C4-2B (cell line): ENCODE measurements around the gene WNT7B.

Experiments used
- H3K27ac ChIP-seq: fragments of 450-650 bp; 2 replicates; pipeline ENCODE4 v1.5.1; 2017
- CTCF ChIP-seq: fragments of 450-650 bp; conservative IDR thresholded peaks from 2 replicates; pipeline ENCODE4 v1.5.1; 2017; ENCODE audit warnings: mild to moderate bottlenecking
- ZFX ChIP-seq: fragments of 450-650 bp; IDR thresholded peaks from 2 replicates; pipeline ENCODE4 v1.6.1; 2017

The WNT7B gene

GRCh38 chr22:45962434-45962718 lies 14.6 kb downstream of the WNT7B start:
- TF ChIP-seq CTCF (no peak), ZFX (no peak)
- no peak overlapping the region for H3K27ac ChIP-seq

- TF ChIP-seq ZFX, result no peak
- TF ChIP-seq CTCF, result no peak
- H3K27ac ChIP-seq, result no peak overlapping the region
Measured at GRCh38 chr22:45961679-45962433, 15.1 kb downstream of the WNT7B start.

GRCh38 chr22:45960477-45961386 lies 16.2 kb downstream of the WNT7B start:
- TF ChIP-seq ZFX, result no peak
- TF ChIP-seq CTCF, result no peak

GRCh38 chr22:45959719-45960476 lies 17.1 kb downstream of the WNT7B start:
- no peak for TF ChIP-seq CTCF
- TF ChIP-seq ZFX, result no peak
- no peak overlapping the region for H3K27ac ChIP-seq

More at GRCh38 chr22:45960477-45961386, 16.2 kb downstream of the WNT7B start:
- H3K27ac ChIP-seq, result no peak overlapping the region

- H3K27ac ChIP-seq, result no peak overlapping the region
- no peak for TF ChIP-seq ZFX
- no peak for TF ChIP-seq CTCF
Measured at GRCh38 chr22:45958971-45959370, 18.0 kb downstream of the WNT7B start.

GRCh38 chr22:45957826-45958225 lies 19.1 kb downstream of the WNT7B start:
- no peak for TF ChIP-seq ZFX
- TF ChIP-seq CTCF, result no peak
- H3K27ac ChIP-seq, result no peak overlapping the region

- H3K27ac ChIP-seq, result no peak overlapping the region
- TF ChIP-seq CTCF, result no peak
- no peak for TF ChIP-seq ZFX
Measured at GRCh38 chr22:45953178-45953577, 23.8 kb downstream of the WNT7B start.
